ENCODE measurements around the gene LDLRAD3.

The LDLRAD3 gene

DNA sequence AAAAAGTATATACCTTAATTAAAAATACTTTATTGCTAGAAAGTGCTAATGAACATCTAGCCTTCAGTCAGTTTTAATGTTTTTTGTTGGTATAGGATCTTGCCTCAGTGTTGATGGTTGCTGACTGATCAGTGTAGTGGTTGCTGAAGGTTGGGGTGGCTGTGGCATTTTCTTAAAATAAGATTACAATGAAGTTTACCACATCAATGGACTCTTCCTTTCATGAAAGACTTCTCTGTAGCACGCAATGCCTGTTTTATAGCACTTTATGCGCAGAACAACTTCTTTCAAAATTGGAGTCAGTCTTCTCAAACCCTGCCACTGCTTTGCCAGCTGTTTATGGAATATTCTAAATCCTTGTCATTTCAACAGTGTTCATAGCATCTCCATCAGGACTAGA is 50.6 kb downstream of the LDLRAD3 start:
- H3K9me3 ChIP-seq (ENCODE audit: low read length), result peaks cover 12% of the 10 kb centered on the region
- H3K4me1 ChIP-seq (ENCODE audit: insufficient read depth, low read length), result peaks cover 20% of the 10 kb centered on the region

DNA sequence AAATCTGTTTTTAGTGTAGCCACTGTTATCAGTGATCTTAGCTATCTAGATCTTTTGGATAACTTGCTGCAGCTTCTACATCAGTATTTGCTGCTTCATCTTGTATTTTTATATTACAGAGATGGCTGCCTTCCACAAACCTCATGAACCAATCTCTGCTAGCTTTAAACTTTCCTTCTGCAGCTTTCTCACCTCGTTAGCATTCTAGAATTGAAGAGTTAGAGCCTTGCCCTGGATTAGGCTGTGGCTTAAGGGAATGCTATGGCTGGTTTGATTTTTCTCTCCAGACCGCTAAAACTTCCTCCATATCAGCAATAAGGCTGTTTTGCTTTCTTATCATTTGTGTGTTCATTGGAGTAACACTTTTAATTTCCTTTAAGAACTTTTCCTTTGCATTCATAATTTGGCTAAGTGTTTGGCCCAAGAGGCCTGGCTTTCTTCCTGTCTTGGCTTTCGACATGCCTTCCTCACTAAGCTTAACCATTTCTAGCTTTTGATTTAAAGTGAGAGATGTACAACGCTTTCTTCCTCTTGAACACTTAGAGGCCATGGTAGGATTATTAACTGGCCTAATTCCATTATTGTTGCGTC is 51.9 kb downstream of the LDLRAD3 start:
- Histone ChIP-seq H3K9me3 (ENCODE audit: low read length) (peaks cover 12% of the 10 kb centered on the region), H3K27me3 (ENCODE audit: insufficient read depth, low read length) (no peaks in the 10 kb centered on the region), H3K4me3 (ENCODE audit: low read length) (no peak overlapping the region), H2AFZ (ENCODE audit: low read depth, low read length) (no peak overlapping the region), H3K36me3 (ENCODE audit: insufficient read depth, low read length) (peaks cover 2% of the 10 kb centered on the region), H3K4me1 (ENCODE audit: insufficient read depth, low read length) (peaks cover 20% of the 10 kb centered on the region)

More for the DNA sequence above, 50.6 kb downstream of the LDLRAD3 start:
- Histone ChIP-seq H2AFZ (ENCODE audit: low read depth, low read length) (no peak overlapping the region), H3K27me3 (ENCODE audit: insufficient read depth, low read length) (no peaks in the 10 kb centered on the region), H3K4me3 (ENCODE audit: low read length) (no peak overlapping the region), H3K36me3 (ENCODE audit: insufficient read depth, low read length) (peaks cover 2% of the 10 kb centered on the region)

DNA sequence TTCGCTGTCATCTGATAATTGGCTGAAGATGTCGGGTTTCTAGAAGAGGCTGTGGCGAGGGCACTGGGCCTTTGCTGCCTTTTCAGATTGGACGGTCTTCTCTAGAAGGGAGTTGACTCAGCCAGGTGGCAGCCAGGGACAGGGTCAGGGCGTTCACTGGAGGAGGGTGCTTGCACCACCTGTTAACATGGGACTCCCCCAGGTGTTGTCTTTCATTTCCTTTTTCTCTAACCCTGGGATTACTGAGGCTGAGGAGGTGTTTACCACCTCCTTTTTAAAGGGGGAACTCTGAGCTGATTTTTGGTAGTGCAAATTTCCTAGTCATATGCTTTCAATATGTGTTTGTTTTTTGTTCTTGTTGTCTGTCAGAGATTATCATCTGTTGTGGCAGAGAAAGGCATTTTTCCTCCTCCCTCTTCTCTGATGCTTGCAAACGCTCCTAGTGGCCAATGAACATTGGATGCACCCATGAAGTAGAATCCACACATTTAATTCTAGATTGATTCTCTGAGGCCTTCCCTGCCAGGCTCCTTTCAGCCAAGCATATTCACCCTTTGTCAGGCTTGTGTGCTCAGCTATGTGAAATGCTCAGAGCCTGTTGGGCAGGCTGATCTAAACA is 54.1 kb downstream of the LDLRAD3 start:
- Histone ChIP-seq H3K36me3 (ENCODE audit: insufficient read depth, low read length) (peaks cover 2% of the 10 kb centered on the region), H3K4me3 (ENCODE audit: low read length) (no peak overlapping the region), H2AFZ (ENCODE audit: low read depth, low read length) (no peak overlapping the region), H3K27me3 (ENCODE audit: insufficient read depth, low read length) (no peaks in the 10 kb centered on the region), H3K9me3 (ENCODE audit: low read length) (peaks cover 12% of the 10 kb centered on the region), H3K4me1 (ENCODE audit: insufficient read depth, low read length) (peaks cover 22% of the 10 kb centered on the region)

DNA sequence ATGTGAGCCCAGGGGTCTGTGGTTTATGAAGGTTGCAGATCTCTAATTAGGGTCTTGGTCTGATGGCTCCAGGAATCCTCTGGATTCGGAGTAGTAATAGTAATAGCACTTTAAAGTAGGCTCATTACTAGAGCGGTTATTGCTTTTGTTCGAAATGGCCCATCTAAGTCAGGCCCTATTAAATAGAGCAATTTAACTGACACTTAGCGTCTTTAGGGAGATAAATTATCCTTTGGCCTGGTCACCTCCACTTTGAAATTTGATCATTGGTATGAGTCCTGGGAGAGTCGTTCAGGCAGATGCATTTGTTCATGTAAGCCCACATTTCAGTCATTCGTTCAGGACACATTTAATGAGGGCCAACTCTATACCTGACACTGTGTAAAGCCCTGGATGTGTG is 54.8 kb downstream of the LDLRAD3 start:
- H3K36me3 ChIP-seq (ENCODE audit: insufficient read depth, low read length), result peaks cover 2% of the 10 kb centered on the region
- H3K9me3 ChIP-seq (ENCODE audit: low read length), result peaks cover 12% of the 10 kb centered on the region
- no peaks in the 10 kb centered on the region for H3K27me3 ChIP-seq (ENCODE audit: insufficient read depth, low read length)
- no peak overlapping the region for H3K4me3 ChIP-seq (ENCODE audit: low read length)
- H3K4me1 ChIP-seq (ENCODE audit: insufficient read depth, low read length), result peaks cover 29% of the 10 kb centered on the region
- no peak overlapping the region for H2AFZ ChIP-seq (ENCODE audit: low read depth, low read length)

DNA sequence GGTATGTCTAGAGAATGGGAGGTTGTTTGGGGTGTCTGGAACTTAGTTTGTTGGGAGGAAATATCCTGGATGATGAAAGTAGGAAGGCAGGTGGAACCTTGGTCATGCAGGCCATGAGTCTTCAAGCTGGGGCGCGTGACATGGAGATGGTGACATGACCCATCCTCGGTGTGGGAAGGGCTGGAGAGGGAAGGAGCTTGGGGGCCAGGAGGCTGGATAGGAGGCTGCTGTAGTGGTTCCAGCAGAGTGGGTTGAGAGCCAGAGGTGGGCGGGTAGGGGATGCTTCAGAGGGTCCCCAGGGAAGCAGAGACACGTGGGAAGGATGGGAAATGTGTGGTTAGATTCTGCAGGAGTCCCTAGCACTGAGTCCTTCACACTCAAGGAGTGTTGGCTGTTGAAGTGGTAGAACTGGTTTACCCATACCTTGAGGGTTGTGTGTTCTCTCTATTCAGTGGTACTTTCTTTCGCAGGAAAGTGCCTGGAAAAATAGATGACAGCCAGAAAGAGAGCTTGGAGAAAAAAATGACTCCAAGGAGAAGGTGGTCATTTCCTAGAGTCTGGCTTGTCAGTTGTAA is 56.8 kb downstream of the LDLRAD3 start:
- no peak overlapping the region for H2AFZ ChIP-seq (ENCODE audit: low read depth, low read length)
- H3K4me1 ChIP-seq (ENCODE audit: insufficient read depth, low read length), result peaks cover 31% of the 10 kb centered on the region
- H3K4me3 ChIP-seq (ENCODE audit: low read length), result no peak overlapping the region
- H3K27me3 ChIP-seq (ENCODE audit: insufficient read depth, low read length), result no peaks in the 10 kb centered on the region
- H3K9me3 ChIP-seq (ENCODE audit: low read length), result peaks cover 15% of the 10 kb centered on the region
- H3K36me3 ChIP-seq (ENCODE audit: insufficient read depth, low read length), result no peaks in the 10 kb centered on the region

DNA sequence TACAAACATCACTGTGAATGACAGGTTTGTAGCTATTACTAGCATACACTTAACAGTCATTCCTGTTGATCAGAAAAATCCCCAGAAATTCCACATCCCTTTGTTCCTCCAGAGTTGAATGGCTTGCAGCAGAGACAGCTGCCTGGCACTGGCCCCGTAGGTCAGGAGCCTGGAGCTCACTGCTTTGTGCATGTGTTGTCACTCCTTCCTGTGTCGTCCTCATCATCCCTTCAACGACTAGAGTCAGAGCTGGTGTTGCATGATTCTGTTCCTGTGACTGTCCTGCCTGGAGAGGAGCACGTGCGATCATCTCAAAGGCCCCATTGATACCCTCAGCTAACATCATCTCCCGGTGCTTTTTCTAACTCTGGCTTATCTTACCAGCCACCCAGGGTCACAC is 58.3 kb downstream of the LDLRAD3 start:
- peaks cover 15% of the 10 kb centered on the region for H3K9me3 ChIP-seq (ENCODE audit: low read length)
- H2AFZ ChIP-seq (ENCODE audit: low read depth, low read length), result no peak overlapping the region
- no peak overlapping the region for H3K4me3 ChIP-seq (ENCODE audit: low read length)
- peaks cover 31% of the 10 kb centered on the region for H3K4me1 ChIP-seq (ENCODE audit: insufficient read depth, low read length)
- no peaks in the 10 kb centered on the region for H3K36me3 ChIP-seq (ENCODE audit: insufficient read depth, low read length)
- H3K27me3 ChIP-seq (ENCODE audit: insufficient read depth, low read length), result no peaks in the 10 kb centered on the region

DNA sequence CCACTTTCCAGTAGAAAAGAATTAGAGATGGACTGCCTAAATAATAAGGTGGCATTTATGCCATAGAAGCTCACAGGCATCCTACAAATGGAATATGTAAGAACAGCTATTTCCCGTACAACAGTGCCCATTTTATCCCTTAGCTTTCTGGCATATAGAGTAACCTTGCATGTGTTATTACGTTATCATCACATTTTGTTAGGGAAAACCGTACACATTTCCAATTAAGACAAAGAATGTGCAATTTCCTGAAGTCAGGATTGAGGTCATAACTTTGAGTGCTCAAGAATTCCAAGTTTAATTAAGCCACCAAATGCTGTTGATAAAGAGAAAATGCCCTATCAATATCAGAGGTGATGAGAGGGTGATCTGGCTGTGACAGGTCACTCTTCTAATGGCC is 58.9 kb downstream of the LDLRAD3 start:
- H3K36me3 ChIP-seq (ENCODE audit: insufficient read depth, low read length), result no peaks in the 10 kb centered on the region
- H3K27me3 ChIP-seq (ENCODE audit: insufficient read depth, low read length), result no peaks in the 10 kb centered on the region
- peaks cover 11% of the 10 kb centered on the region for H3K9me3 ChIP-seq (ENCODE audit: low read length)
- peaks cover 31% of the 10 kb centered on the region for H3K4me1 ChIP-seq (ENCODE audit: insufficient read depth, low read length)
- no peak overlapping the region for H2AFZ ChIP-seq (ENCODE audit: low read depth, low read length)
- H3K4me3 ChIP-seq (ENCODE audit: low read length), result no peak overlapping the region

DNA sequence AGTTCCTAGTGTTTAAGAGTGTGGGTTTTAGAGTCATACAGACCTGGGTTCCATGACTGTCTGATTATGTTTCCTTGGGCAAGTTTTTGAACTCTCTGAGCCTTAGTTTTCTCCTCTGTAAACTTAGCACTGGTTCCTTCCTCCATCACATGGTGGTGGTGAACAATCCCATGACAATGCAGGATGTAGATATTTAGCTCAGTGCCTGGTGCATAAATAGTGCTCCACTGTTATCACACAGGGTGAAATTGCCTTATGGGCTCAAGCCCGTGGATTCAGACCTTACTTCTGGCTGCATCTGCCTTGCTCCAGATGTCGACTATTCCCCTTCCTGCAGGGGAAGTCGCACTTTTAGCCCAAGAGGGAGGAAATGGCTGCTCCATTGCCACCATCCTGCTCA is 62.7 kb downstream of the LDLRAD3 start:
- Histone ChIP-seq H3K4me3 (ENCODE audit: low read length) (no peak overlapping the region), H2AFZ (ENCODE audit: low read depth, low read length) (no peak overlapping the region), H3K27me3 (ENCODE audit: insufficient read depth, low read length) (no peaks in the 10 kb centered on the region), H3K4me1 (ENCODE audit: insufficient read depth, low read length) (peaks cover 27% of the 10 kb centered on the region), H3K9me3 (ENCODE audit: low read length) (peaks cover 11% of the 10 kb centered on the region), H3K36me3 (ENCODE audit: insufficient read depth, low read length) (no peaks in the 10 kb centered on the region)

DNA sequence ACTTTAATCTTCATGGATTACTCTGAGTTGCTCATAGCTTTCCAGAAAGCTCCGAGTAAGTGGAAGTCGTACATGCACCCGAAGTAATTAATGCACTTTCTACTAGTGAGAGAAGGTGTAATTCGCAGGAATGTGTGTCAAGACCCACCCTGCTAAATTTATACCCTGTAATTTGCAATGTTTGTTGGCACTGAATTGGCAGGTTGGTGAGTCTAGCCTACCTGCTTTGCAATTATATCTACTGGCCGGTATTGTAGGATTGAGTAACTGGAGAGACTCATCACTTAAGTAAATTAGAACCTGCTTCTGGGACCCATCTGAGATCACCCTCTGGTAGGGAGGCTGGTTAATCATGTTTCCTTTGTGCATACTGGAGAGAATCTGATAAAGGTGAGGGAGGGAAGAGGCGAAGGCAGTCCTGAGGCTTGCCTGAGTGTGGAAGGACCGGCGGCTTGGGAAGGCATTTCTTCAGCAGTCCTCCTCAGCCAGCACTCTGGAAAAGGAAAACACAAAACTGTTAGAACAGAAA is 63.3 kb downstream of the LDLRAD3 start:
- Histone ChIP-seq H2AFZ (ENCODE audit: low read depth, low read length) (no peak overlapping the region), H3K4me1 (ENCODE audit: insufficient read depth, low read length) (peaks cover 22% of the 10 kb centered on the region), H3K36me3 (ENCODE audit: insufficient read depth, low read length) (no peaks in the 10 kb centered on the region), H3K4me3 (ENCODE audit: low read length) (no peak overlapping the region), H3K27me3 (ENCODE audit: insufficient read depth, low read length) (no peaks in the 10 kb centered on the region), H3K9me3 (ENCODE audit: low read length) (peaks cover 11% of the 10 kb centered on the region)

DNA sequence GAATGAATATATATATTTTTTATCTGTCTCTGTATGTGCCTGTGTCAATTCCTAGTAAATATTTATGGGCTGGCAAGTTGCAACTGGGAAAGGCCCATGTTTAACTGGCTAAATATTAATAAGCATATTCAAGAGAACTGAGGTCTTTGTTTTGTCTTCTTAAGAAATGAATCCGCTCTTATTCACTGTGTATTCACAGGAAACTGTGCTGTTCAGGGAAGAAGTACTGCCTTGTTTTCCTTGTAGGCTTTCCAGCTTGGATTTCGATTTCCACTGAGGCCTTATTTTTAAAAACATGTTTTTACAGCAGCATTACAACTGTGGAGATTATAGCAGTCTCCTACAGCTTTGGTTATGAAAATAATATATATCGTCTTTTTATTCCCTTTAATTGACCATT is 64.7 kb downstream of the LDLRAD3 start:
- H2AFZ ChIP-seq (ENCODE audit: low read depth, low read length), result no peak overlapping the region
- no peak overlapping the region for H3K4me3 ChIP-seq (ENCODE audit: low read length)
- peaks cover 8% of the 10 kb centered on the region for H3K4me1 ChIP-seq (ENCODE audit: insufficient read depth, low read length)
- H3K9me3 ChIP-seq (ENCODE audit: low read length), result peaks cover 11% of the 10 kb centered on the region
- H3K27me3 ChIP-seq (ENCODE audit: insufficient read depth, low read length), result no peaks in the 10 kb centered on the region
- H3K36me3 ChIP-seq (ENCODE audit: insufficient read depth, low read length), result no peaks in the 10 kb centered on the region

DNA sequence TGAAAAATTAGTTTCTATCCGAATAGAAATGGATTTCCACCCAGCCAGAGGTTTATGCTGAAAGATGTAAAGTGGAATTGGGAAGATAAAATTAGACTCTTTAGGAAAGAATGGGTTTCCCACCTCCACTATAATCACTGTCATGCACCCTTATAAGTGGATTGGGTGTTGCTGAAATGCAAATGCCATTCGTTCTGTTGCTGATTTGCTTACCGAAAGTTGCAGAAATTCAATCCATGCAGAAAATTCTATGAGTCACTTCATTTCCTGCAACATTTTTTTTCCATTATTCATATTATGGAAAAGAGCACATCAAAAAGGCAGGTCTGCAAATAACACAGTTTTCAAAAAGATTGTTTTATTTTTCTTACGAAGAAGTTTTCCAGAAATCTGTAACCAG is 65.6 kb downstream of the LDLRAD3 start:
- Histone ChIP-seq H3K36me3 (ENCODE audit: insufficient read depth, low read length) (no peaks in the 10 kb centered on the region), H3K4me1 (ENCODE audit: insufficient read depth, low read length) (peaks cover 5% of the 10 kb centered on the region), H3K9me3 (ENCODE audit: low read length) (peaks cover 6% of the 10 kb centered on the region), H3K4me3 (ENCODE audit: low read length) (no peak overlapping the region), H2AFZ (ENCODE audit: low read depth, low read length) (no peak overlapping the region), H3K27me3 (ENCODE audit: insufficient read depth, low read length) (no peaks in the 10 kb centered on the region)

DNA sequence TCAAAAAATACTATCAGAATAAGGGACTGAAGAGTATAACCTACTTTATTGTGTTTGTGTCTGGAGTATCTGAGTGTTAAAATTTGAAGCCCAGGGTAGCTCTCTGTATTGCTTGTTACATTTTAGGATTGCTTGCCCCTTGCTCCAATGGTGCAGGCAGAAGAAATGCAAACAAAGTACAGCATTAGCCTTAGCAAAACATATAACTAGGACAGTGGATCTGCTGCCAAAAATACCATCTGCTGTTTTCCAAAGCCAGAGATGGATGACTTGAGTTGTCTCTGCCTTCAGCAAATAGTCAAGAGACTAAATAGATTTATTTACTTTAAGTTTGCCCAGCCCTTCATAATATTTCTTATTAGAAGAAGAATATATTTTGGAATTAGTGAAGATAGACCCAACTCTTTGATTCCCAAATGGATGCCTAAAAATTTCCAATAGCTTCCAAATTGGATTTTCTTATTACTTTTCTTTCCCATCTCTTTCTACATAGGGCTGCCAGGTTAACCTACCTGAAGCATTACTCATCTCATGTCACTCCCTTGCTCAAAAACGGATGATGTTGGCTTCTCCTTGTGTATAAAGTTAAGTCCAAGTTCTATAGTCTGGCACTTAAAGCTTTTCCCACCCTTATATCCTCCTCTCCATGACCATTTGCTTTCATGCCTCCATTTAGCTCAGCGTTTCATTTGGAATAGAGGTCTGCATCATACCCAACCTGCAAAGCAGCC is 66.3 kb downstream of the LDLRAD3 start:
- Histone ChIP-seq H3K27me3 (ENCODE audit: insufficient read depth, low read length) (no peaks in the 10 kb centered on the region), H2AFZ (ENCODE audit: low read depth, low read length) (no peak overlapping the region), H3K9me3 (ENCODE audit: low read length) (peaks cover 2% of the 10 kb centered on the region), H3K4me3 (ENCODE audit: low read length) (no peak overlapping the region), H3K4me1 (ENCODE audit: insufficient read depth, low read length) (peaks cover 5% of the 10 kb centered on the region), H3K36me3 (ENCODE audit: insufficient read depth, low read length) (no peaks in the 10 kb centered on the region)

DNA sequence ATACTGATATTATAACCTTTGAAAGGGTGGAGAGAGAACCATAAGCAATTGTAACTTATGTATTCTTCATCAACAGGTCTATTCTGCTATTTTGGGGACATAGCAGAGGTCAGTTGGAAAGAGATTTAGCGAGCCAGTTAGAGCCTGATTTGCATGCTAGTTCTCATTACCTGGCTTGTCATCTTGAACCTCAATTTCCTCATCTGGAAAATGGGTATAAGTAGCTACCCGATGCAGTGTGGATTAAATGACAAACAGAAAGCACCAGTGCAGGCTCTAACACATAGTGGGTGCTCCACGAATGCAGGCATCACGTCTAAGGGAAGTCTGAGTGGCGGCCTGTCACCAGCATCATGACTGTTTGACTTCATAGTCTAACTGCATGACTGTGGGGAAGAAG is 67.7 kb downstream of the LDLRAD3 start:
- H3K27me3 ChIP-seq (ENCODE audit: insufficient read depth, low read length), result no peaks in the 10 kb centered on the region
- no peaks in the 10 kb centered on the region for H3K36me3 ChIP-seq (ENCODE audit: insufficient read depth, low read length)
- H3K4me3 ChIP-seq (ENCODE audit: low read length), result no peak overlapping the region
- H3K4me1 ChIP-seq (ENCODE audit: insufficient read depth, low read length), result peaks cover 10% of the 10 kb centered on the region
- no peaks in the 10 kb centered on the region for H3K9me3 ChIP-seq (ENCODE audit: low read length)
- H2AFZ ChIP-seq (ENCODE audit: low read depth, low read length), result no peak overlapping the region
